Left kidney (tissue), 8 donors: ENCODE data around the gene SECISBP2. TPM values are rescaled to one million over a fixed set of nuclear protein-coding genes. Genes with fewer than 3 reads are reported as not detected.
A peak's percentile ranks its signal among the peaks of the same experiment; 100 is the strongest.
"Not testable (repeated sequence)": the region's sequence is repeated elsewhere in the genome, so short reads cannot be mapped to it uniquely, and the experiment has no call there.

Source experiments
- DNase-seq: peaks from one replicate; pipeline ENCODE4 v3.0.0-alpha.2; 2013
- long read RNA-seq, 8 donors: transcript quantifications; one replicate each; lab custom pipeline, GENCODE V29; 2026
- polyA plus RNA-seq: library from polyadenylated mRNA; unstranded; fragments of 120-200 nt; gene quantifications from one replicate; pipeline ENCODE4 v1.2.1, GENCODE V29; 2013; ENCODE audit not compliant: insufficient read length

The SECISBP2 gene
- 114 TPM for polyA plus RNA-seq
- long read RNA-seq, donor 1, full-length matches to known transcripts = 1 of 13 reads
- long read RNA-seq, donor 1, partial matches to known transcripts = 12 of 13 reads
- long read RNA-seq, donor 1, other reads (novel, unspliced or antisense) = 0 of 13 reads
- long read RNA-seq, donor 2, full-length matches to known transcripts = 5 of 5 reads
- long read RNA-seq, donor 2, partial matches to known transcripts = 0 of 5 reads
- long read RNA-seq, donor 2, other reads (novel, unspliced or antisense) = 0 of 5 reads
- long read RNA-seq, donor 3, full-length matches to known transcripts = 2 of 14 reads
- long read RNA-seq, donor 3, partial matches to known transcripts = 12 of 14 reads
- long read RNA-seq, donor 3, other reads (novel, unspliced or antisense) = 0 of 14 reads
- long read RNA-seq, donor 4 = 0 reads
- long read RNA-seq, donor 5, partial matches to known transcripts = 0 of 4 reads
- long read RNA-seq, donor 5, other reads (novel, unspliced or antisense) = 0 of 4 reads
- long read RNA-seq, donor 6, partial matches to known transcripts = 6 of 8 reads
- long read RNA-seq, donor 6, other reads (novel, unspliced or antisense) = 0 of 8 reads
- long read RNA-seq, donor 7, partial matches to known transcripts = 28 of 31 reads
- long read RNA-seq, donor 7, other reads (novel, unspliced or antisense) = 0 of 31 reads
- long read RNA-seq, donor 8, full-length matches to known transcripts = 2 of 2 reads
- long read RNA-seq, donor 8, partial matches to known transcripts = 0 of 2 reads
- long read RNA-seq, donor 8, other reads (novel, unspliced or antisense) = 0 of 2 reads

DNA sequence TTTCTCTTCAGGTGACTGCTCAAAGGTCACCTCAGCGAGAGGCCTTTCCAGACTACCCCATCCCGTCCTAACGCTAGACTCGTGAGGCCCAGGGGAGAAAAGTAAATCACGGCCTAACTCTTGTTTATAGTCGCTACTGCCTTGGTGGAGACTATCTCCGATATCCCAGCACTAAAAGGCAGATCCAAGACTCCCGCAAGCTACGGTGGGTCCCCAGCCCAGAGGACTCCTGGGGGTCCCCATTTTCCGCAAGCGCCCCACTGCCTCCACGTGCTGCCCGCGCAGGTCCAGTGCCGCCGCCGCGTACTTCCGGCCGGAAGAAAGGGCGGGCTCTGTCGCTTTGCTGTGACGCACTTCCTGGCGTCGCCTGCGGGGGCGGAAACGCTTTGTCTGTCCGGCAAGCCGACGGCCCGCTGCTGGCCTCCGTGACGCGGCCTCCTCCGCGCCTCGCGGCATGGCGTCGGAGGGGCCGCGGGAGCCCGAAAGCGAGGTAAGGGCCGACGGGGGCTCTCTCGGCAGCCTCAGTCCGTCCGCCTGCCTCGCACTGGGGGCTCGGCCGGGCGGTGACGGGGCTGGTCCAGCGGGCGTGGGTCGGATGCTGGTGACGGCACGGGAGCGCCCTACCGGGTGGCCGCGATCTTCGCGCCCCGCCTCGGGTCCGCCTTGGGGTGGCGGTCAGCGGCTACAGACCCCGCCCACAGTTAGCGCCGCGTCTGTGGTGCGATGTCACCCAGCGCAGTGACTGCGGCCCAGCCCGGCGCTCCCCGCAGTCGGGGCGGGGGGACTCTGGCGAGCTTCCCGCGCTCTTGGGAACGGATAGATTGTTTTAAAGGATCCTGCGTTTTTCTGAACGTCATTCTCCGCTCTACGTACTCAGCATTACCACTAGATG is at the start of gene SECISBP2:
Gene SECISBP2, plus strand, starts transcription at position 378 of the 892 bp plus-strand sequence. Its CDS starts 77 bp downstream, at position 455.
- peak; percentile 95 for DNase-seq

GRCh38 chr9:89273528-89274279 is 44.6 kb upstream of the SECISBP2 start:
- no peak for DNase-seq

DNA sequence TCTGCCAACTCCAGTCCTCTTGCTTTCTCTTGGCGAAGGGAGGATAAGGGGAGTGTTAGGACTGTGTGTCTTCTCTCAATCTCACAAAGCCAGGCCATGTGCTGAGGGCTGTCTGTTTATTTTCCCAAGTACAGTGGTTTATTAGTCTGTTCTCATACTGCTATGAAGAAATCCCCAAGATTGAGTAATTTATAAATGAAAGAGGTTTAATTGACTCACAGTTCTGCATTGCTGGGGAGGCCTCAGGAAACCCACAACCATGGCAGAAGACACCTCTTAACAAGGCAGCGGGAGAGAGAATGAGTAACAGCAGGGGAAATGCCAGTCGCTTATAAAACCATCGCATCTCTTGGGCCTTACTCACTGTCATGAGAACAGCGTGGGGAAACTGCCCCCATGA is 43.5 kb upstream of the SECISBP2 start:
- DNase-seq = no peak

DNA sequence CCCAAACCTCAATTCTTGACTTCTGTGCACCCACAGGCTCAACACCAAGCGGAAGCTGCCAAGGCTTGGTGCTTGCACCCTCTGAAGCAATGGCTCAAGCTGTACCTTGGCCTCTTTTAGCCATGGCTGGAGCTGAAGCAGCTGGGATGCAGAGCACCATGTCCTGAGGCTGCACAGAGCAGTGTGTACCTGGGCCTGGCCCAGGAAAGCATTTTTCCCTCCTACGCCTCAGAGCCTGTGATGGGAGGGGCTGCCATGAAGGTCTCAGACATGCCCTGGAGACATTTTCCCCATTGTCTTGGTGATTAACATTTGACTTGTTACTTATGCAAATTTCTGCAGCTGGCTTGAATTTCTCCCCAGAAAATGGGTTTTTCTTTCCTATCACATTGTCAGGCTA is 42.3 kb upstream of the SECISBP2 start:
- not testable (repeated sequence) for DNase-seq

DNA sequence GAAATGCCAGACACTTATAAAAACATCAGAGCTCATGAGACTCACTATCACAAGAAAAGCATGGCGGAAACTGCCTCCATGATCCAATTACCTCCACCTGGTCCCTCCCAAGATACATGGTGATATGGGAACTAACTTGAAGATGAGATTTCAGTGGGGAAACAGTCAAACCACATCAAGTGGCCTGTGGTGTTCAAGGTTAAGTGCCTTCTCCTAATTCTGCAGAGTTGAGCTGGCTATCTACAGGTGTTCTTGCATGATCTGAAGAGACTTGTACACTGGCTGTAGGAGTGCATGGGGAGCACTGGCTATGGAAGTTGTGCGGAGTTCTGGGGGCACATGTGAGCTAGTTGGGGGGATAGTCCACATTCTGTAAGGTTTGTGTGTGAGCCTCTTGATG is 41.3 kb upstream of the SECISBP2 start:
- no peak for DNase-seq

GRCh38 chr9:89277454-89277853 is 40.8 kb upstream of the SECISBP2 start:
- no peak for DNase-seq

DNA sequence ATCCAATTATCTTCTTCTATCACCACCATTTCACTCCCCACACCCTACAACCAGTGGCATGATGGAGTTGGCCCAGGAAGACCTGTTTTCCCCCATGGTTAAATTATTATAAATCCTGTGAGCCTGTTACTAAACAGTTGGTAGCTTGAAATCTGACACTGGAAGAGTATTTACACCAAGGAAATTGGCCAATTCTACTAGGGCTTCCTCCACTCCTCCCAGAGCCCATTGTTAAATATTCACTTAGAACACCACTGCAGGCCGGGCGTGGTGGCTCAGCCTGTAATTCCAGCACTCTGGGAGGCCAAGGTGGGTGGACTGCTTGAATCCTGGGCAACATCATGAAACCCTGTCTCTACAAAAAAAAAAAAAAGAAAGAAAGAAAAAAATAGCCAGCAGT is 39.7 kb upstream of the SECISBP2 start:
- no peak for DNase-seq

DNA sequence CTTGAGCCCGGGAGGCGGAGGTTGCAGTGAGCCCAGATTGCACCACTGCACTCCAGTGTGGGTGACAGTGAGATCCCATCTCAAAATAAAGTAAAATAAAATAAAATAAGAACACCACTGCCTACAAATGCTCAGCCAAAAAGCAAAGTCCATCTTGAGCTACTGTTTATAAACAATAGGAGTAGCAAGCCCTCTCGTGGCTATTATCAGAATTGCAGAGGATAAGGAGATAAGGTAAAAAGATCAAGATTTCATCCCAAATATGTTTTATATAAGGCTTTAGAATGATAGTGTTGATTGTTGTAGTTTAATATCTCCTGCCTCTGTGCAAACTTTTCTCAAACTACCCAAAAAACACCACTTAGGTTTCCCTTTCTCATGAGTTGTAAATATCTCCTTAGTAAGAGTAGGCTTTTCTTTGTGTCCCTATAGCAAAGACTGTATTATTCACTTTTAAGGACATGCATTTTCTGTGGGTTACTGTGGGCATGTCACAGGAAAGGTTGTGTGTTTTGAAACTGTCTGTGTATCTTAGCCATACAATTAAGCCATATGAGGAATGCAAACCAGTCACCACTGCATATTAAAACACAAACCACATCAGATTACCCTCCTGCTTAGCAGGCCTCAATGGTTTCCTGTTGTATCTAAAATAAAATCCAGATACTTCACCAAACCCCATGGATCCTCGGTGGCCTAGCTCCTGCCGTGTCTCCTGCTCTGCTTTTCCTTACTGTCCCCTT is 39.1 kb upstream of the SECISBP2 start:
- DNase-seq = peak; percentile 47

DNA sequence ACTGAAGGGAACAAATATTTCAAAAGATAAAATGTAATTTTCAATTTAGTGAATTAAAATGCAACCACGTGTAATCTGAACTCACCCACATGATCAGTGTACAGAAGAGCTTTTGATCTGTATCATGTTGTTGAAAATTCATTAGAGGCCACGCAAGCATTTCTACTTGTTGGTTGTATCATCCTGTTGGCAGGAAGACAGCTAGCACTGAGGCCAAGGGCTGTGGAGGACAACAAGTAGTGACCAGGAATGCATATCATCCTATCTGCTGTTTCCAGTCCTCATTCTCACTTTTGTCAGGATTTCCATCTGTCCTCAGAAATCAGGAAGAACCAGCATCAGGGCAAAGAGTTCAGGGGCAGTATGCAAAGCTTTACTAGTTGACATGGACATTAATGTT is 37.2 kb upstream of the SECISBP2 start:
- DNase-seq = no peak

- DNase-seq = not testable (repeated sequence)
Measured at GRCh38 chr9:89282248-89282968, 35.9 kb upstream of the SECISBP2 start.

- DNase-seq = no peak
Measured at GRCh38 chr9:89284076-89284475, 34.2 kb upstream of the SECISBP2 start.

- DNase-seq = no peak
Measured at GRCh38 chr9:89291741-89292140, 26.6 kb upstream of the SECISBP2 start.

DNA sequence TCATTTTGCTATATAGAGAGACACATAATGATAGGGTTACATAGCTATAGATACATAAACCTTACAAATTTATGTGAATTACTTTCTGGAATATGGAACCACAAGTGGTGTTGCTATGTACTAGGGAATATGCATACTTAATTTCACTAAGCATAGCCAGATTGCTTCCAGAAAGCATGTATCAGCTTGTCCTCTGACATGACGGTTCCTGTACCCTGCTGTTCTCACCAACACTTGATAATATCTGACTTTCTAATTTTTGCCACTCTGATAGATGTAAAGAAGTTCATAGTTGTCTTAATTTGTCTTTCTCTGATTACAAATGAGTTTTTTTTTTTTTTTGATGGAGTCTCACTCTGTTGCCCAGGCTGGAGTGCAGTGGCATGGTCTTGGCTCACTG is 25.3 kb upstream of the SECISBP2 start:
- DNase-seq = no peak

DNA sequence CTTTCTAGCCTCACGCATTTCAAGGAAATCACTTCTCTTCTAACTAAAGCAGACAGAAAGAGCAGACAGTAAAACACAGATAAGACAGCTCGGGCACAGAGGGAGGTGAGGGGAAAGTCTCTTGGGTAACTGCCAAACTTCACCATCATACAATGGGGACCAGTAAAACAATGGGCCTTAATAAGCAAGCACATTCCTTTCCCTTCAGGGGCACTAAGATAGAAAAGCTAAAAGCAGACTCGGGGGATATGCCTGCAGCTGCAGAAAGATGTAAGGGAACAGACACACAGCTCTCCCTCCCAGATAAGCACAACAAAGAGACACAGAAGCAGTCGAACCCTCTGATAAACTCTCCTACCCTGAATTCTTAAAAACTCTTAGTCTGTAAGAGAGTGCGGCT is 22.9 kb upstream of the SECISBP2 start:
- DNase-seq = no peak

DNA sequence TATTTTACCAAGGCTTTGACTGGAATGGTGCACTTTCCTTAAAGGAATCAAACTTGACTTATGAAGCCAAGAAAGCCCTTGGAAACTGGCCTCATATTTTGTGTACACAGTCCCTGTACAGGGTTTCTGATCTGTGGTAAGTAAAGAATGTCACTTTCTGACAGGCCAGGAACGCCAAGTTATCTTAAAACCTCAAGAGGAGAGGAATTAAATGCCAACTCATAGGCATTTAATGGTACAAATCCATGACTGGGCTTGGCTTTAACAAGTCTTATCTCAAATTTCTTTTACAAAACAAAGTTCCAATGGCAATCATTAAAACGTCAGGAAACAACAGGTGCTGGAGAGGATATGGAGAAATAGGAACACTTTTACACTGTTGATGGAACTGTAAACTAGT is 16.3 kb upstream of the SECISBP2 start:
- not testable (repeated sequence) for DNase-seq

- no peak for DNase-seq
Measured at GRCh38 chr9:89304020-89304833, 14.1 kb upstream of the SECISBP2 start.

- no peak for DNase-seq
Measured at GRCh38 chr9:89304834-89305188, 13.5 kb upstream of the SECISBP2 start.

- DNase-seq = no peak
Measured at GRCh38 chr9:89305868-89306267, 12.4 kb upstream of the SECISBP2 start.

DNA sequence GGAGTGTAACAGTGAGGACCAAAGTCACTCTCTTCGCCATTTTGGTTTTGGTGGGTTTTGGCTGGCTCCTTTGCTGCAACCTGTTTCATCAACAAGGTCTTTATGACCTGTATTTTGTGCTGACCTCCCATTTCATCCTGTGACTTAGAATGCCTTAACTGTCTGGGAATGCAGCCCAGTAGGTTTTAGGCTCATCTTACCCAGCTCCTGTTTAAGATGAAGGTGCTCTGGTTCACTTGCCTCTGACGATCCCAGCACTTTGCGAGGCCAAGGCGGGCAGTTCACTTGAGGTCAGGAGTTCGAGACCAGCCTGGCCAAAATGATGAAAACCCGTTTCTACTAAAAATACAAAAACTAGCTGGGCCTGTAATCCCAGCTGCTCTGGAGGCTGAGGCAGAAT is 9.1 kb upstream of the SECISBP2 start:
- no peak for DNase-seq
